K562 (cell line): ENCODE measurements around the gene GNAI3. TPM values are rescaled to one million over a fixed set of nuclear protein-coding genes. Genes with fewer than 3 reads are reported as not detected.

ENCODE experiments used
- CEBPG ChIP-seq, 3 experiments: fragments of 200-800 bp in 1 of 3; sonication (Bioruptor generic) in 1 of 3; sonication (generic) in 1 of 3; formaldehyde crosslinking in 1 of 3; IDR thresholded peaks in 2 of 3; conservative IDR thresholded peaks in 1 of 3; 2 replicates each; pipeline versions ENCODE4 v1.6.1 to v1.8.0; 2016 to 2022; ENCODE audit warnings: missing compliant biosample characterization in 2 of 3, missing genetic modification characterization in 2 of 3, mild to moderate bottlenecking in 1 of 3, missing genetic modification reagents in 1 of 3
- DMBX1 ChIP-seq: fragments of 250-450 bp; sonication (Bioruptor Pico); IDR thresholded peaks from 2 replicates; pipeline ENCODE4 v1.8.0; 2022; ENCODE audit warnings: inconsistent platforms, mild to moderate bottlenecking, moderate library complexity, borderline replicate concordance
- E2F3 ChIP-seq: fragments of 250-450 bp; sonication (Bioruptor Pico); IDR thresholded peaks from 2 replicates; pipeline ENCODE4 v1.4.0; 2020; ENCODE audit warnings: mild to moderate bottlenecking
- NRF1 ChIP-seq, 2 experiments: fragments of 450-650 bp; IDR thresholded peaks in 1 of 2; conservative IDR thresholded peaks in 1 of 2; 2 replicates each; pipeline ENCODE4 v1.6.1; 2014; ENCODE audit warnings: mild to moderate bottlenecking in 2 of 2
- RBM22 ChIP-seq: fragments of 200-400 bp; formaldehyde crosslinking; IDR thresholded peaks from 2 replicates; pipeline ENCODE4 v1.6.1; 2018; ENCODE audit warnings: low read length, low read depth; ENCODE audit not compliant: poor library complexity, severe bottlenecking
- RBM25 ChIP-seq: fragments of 200-400 bp; formaldehyde crosslinking; IDR thresholded peaks from 2 replicates; pipeline ENCODE4 v1.6.1; 2018; ENCODE audit warnings: low read length, low read depth, moderate library complexity; ENCODE audit not compliant: severe bottlenecking
- SAP30 ChIP-seq: fragments of 200-600 bp; sonication (generic); IDR thresholded peaks from 2 replicates; pipeline ENCODE4 v1.6.1; 2012; ENCODE audit warnings: borderline replicate concordance, low read depth, mild to moderate bottlenecking, moderate library complexity, low read length, control low read depth, inconsistent platforms; ENCODE audit not compliant: insufficient read depth, poor library complexity, severe bottlenecking
- SOX6 ChIP-seq: fragments of 450-650 bp; IDR thresholded peaks from 2 replicates; pipeline ENCODE4 v1.6.1; 2014; ENCODE audit warnings: mild to moderate bottlenecking
- YBX1 ChIP-seq: fragments of 450-650 bp; IDR thresholded peaks from 2 replicates; pipeline ENCODE4 v1.7.1; 2016; ENCODE audit warnings: mild to moderate bottlenecking
- polyA plus RNA-seq, 8 experiments: library from polyadenylated mRNA; depleted of rRNA in 4 of 8; stranded (reverse) in 5 of 8; unstranded in 3 of 8; fragments of >200 nt; fragmentation: Nextera tagmentation in 2 of 8; fragmentation: Illumina TruSeq in 1 of 8; extraction: Ambion mirVana in 2 of 8; extraction: Trizol in 1 of 8; gene quantifications; 2 replicates each; pipeline versions ENCODE4 v1.2.1 to v1.2.3, GENCODE V29; 2011 to 2014; ENCODE audit warnings: inconsistent platforms in 1 of 8, missing spikeins in 1 of 8
- total RNA-seq, 7 experiments: library from RNA; depleted of rRNA in 6 of 7; stranded (reverse); fragments of >200 nt in 6 of 7; fragmentation: Illumina TruSeq in 2 of 7; extraction: Trizol in 2 of 7; gene quantifications; 2 replicates each; pipeline versions ENCODE4 v1.2.1 to v1.2.3, GENCODE V29; 2011 to 2021; ENCODE audit warnings: low replicate concordance in 1 of 7

Gene GNAI3
- total and polyA plus RNA-seq, 9 of the 15 experiments (the other 6 are each of a cell fraction or from before 2014, with no cell fraction given), result 6.3 to 13.2 (median 8.9) TPM

GRCh38 chr1:109619576-109620400 lies 71.4 kb downstream of the GNAI3 start, which contains the start of the genes AMPD2 and GNAT2 (continued):
- peak; percentile 57; the same call in 1 of the 2 replicates for TF ChIP-seq CEBPG (CRISPR knock-in tag; IDR thresholded peaks at IDR 0.05)
- no peak for TF ChIP-seq CEBPG (tag; conservative IDR thresholded peaks at IDR 0.05 in 1 of 2, IDR thresholded peaks at IDR 0.05 in 1 of 2)
- TF ChIP-seq SAP30, result peak; percentile 70
- TF ChIP-seq E2F3 (CRISPR knock-in tag), result peak; percentile 33; the same call in 1 of the 2 replicates
- peak; percentile 54 to 57; a peak in 3 of 4 replicates for TF ChIP-seq NRF1 (conservative IDR thresholded peaks at IDR 0.05 in 1 of 2, IDR thresholded peaks at IDR 0.05 in 1 of 2)
- no peak for TF ChIP-seq YBX1
- TF ChIP-seq RBM25, result no peak
- TF ChIP-seq DMBX1 (CRISPR knock-in tag), result no peak
- no peak for TF ChIP-seq RBM22
- TF ChIP-seq SOX6, result peak; percentile 32; the same call in 1 of the 2 replicates
